Measurements from ENCODE around the gene PNLDC1.
A peak's percentile ranks its signal among the peaks of the same experiment; 100 is the strongest.

Gene PNLDC1

DNA sequence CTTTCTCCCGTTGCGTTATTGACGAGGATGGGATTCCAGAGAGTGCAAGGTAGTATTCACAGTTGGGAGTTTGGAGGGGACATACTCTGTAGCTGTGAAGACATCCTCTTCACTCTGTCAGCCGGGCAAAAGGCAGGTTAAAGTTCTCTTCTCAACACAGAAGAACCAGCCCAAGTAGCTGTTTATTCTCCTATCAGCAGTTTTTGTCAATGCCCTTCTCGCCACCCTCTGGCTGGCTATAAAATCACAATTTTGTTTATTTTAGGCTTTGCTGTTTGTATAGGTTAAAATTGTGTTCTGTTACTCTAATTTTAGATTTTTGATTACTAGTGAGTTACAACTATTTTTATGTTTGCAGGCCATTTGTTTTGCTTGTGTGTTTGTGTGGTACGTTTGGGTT lies 52.8 kb downstream of the PNLDC1 start:
- peak; percentile 28 for DNase-seq

DNA sequence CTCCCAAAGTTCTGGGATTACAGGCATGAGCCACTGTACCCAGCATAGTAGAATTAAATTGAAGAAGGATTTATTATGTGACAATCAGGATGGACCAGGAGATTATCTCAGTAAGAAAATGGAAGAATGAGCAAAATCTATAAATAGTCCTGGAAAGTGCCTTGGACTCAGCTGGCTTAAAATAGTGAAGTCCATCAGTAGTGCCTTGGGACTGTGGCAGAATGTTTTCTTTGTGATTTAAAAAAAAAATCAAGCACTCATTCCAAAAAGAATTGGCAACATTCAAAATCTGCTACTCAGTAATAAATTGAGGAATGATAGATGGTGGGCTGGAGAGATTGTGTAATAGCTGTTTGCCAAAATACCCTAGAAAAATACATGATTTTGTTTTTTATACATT lies 53.7 kb downstream of the PNLDC1 start:
- DNase-seq, result no peak

DNA sequence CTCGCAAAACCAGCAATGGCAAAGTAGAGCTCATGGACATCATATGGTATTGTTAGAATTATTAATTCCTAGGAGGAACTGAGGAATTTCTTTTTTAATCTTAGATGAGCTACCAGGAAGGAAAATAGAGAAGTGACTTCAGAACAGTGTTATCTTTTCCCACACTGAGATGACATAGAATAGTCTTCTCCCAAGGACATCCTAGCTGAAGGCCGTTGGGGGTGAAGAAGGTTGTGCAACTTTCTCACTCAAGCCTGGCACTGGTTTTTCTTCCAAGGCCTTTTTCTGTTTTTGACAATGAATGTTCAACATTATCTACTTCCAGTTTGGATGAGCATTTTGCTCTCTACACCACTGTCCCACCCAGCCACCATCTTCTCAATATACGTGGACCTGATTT lies 54.9 kb downstream of the PNLDC1 start:
- DNase-seq, result no peak

DNA sequence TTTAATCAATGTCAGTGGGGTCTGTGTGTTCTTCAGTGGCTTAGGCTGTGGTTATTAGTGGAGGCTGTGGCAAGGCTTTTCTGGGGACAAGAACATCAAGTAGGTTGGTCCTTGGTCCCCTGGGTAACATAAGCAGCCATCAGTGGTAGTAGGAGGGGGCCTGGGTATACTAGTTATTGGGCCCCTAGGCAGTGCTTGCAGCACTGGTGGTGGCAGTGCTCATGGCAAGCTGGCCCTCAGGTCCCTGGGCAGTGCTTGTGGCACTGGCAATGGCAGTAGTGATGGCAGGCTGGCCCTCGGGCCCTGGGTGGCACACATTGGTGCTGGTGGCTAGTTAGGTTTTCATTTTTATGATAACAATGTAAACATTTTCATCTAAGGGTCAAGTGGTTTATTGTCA lies 58.2 kb downstream of the PNLDC1 start:
- DNase-seq, result no peak

DNA sequence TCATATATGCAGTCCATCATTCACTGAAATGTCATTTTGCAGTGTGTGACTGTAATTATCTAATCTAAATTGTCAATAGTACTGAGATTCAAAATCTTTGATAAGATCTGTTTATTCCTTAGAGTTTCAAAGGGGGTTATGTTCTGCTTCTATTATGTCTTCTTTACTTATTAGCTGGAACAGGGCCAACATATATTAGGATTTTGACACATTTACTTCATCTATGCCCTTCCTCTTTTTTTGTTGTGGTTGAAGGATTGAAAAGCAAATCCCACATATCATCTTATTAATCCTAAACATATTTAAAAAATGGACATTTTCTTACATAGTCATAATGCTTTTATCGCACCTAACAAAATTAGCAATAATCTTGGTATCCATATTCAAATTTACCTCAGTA lies 60.4 kb downstream of the PNLDC1 start:
- DNase-seq, result no peak

DNA sequence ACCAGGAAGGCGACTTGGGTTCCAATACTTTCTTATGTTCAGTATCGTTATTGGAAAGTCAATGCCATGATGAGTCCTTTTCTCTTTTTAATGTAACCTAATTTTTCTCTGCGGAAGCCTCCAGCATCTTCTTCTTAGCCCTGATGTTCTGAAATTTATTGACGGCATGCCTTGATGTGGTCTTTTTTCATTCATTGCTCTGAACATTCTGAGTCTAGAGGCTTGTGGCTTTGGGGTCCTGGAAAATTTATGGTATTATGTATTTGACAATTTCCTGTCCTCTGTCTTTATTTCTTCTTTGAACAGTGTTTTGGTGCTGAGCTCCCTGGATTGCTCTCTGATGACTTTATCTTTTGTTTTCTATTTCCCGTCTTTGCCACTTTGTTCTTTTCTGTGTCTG lies 62.0 kb downstream of the PNLDC1 start:
- no peak for DNase-seq

DNA sequence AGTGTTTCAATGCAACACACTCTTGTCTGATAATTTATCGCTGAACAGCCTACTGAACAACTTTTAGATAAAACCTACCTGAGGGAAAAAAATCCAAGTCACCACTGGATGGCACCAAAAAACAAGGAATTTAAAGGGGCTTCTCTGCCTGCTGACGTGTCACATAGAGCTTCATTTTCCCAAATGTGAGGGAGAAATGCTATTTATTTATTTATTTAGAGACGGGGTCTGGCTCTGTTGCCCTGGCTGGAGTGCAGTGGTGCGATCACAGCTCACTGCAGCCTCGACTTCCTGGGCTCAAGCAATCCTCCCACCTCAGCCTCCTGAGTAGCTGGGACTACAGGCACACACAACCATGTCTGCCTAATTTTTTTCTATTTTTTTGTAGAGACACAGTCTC lies 63.3 kb downstream of the PNLDC1 start:
- peak; percentile 84 for DNase-seq

DNA sequence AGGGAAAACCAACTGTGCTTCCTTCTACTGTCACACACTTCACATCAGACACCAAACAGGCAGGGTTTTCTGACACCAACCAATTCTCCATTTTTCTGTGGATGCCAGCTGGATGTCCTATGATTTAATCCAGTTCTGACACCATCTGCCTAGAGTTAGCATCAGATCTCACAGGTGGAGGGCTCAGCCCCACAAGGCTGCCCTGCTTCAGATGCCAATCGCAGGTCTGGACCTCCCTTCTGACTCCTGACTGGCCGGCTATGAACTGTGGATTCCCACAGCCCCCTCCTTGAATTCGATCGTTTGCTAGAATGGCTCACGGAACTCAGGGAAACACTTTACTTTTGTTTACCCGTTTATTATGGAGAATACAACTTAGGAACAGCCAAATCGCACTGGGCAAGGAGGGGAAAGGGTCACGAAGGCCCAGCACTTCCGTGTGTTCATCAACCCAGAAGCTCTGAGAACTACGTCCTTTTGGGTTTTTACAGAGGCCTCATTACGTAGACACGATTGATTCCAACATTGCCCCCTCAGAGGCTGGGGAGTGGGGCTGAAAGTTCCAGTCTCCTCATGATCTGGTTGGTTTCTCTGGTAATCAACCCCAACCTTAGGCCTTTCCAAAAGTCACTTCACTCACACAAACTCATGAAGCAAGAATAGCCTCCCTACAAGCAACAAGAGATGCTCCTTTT lies 65.3 kb downstream of the PNLDC1 start:
- DNase-seq, result no peak

DNA sequence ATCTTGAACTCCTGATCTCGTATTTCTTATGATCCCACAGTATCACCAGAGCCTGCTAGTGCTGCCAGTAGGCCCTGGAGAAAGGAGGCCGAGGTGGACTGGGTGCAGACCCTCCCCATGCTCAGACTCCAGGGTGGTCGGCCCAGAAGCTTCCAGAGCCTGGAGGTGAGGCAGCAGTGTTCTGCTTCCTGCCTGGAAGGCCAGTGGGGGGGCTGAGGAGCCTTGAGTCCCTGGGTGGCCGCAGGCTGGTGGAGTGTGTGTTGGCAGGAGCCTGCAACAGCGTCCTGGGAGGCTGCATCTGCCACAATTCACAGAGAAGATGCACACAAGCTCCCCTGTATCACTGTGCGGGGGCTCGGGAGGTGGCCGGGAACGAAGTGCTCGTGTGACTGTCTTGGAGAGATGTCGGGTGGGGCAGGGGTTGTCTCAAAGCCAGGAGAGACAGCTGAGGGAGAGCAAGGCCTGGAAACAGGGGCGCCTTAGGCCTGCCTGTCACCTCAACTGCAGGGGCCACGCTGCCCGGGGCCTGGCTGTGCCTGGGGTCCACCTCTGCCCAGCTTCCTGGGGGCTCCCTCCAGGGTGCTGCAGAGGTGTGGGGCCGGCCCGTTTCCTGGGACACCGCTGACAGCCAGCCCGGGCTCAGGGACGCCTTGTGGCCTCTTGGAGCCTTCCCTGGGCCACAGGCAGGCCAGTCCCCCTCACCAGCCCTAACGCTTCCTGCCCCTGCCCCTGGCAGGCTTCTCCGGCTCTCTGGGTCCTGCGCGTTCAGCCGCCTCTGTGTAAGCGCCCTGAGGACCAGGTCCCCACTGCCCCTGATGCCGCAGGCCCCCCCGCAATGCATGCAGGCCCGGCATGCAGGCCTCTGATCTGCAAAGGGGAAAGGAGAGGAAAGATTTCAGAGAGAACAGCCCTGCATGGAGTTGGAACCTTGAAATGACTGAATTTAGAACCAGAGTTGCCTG lies 66.5 kb downstream of the PNLDC1 start:
- no peak for DNase-seq

Measured in NCI-H1105 treated with DMSO at 0.1 percent for 48 hours (cell line).